ENCODE data around the gene HAND2.

HAND2 gene

GRCh38 chr4:173494013-173494970, 35.7 kb downstream of the HAND2 start:
- peak; percentile 87 for TF ChIP-seq CTCF (IDR thresholded peaks at IDR 0.05; ENCODE audit: insufficient read depth, low read length, poor library complexity, severe bottlenecking)
- TF ChIP-seq EZH2phosphoT487 (conservative IDR thresholded peaks at IDR 0.05; ENCODE audit: low read length), result no peak
- H3K9me2 ChIP-seq (replicated peaks; ENCODE audit: insufficient read depth, low read length), result no peaks in the 10 kb centered on the region
- H3K27ac ChIP-seq (ENCODE audit: low read depth, low read length), result no peak overlapping the region
- H3K9me3 ChIP-seq (ENCODE audit: insufficient read depth, low read length), result no peaks in the 10 kb centered on the region
- H3K9ac ChIP-seq (ENCODE audit: low read length), result peak overlapping the region; percentile 38; the same call in 1 of the 2 replicates
- no peaks in the 10 kb centered on the region for H3F3A ChIP-seq (ENCODE audit: insufficient read depth)
- no peaks in the 10 kb centered on the region for H4K20me1 ChIP-seq (ENCODE audit: low read depth, low read length)
- H3K79me2 ChIP-seq (ENCODE audit: insufficient read depth, low read length), result no peaks in the 10 kb centered on the region
- peak overlapping the region; percentile 96 for H2AFZ ChIP-seq (ENCODE audit: low read depth, low read length, severe bottlenecking)
- H3K27me3 ChIP-seq (ENCODE audit: low read length), result no peaks in the 10 kb centered on the region
- peak overlapping the region; percentile 74 for H3K4me2 ChIP-seq (ENCODE audit: low read depth, low read length, poor library complexity, severe bottlenecking)
- no peaks in the 10 kb centered on the region for H3K36me3 ChIP-seq (ENCODE audit: low read length)
- H3K4me3 ChIP-seq (ENCODE audit: insufficient read depth, low read length, poor library complexity, severe bottlenecking), result peak overlapping the region; percentile 47

- H3K4me3 ChIP-seq (ENCODE audit: insufficient read depth, low read length, poor library complexity, severe bottlenecking), result no peak overlapping the region
- H4K20me1 ChIP-seq (ENCODE audit: low read depth, low read length), result no peaks in the 10 kb centered on the region
- H3K27ac ChIP-seq (ENCODE audit: low read depth, low read length), result no peak overlapping the region
- no peaks in the 10 kb centered on the region for H3K36me3 ChIP-seq (ENCODE audit: low read length)
- no peak overlapping the region for H2AFZ ChIP-seq (ENCODE audit: low read depth, low read length, severe bottlenecking)
- no peaks in the 10 kb centered on the region for H3F3A ChIP-seq (ENCODE audit: insufficient read depth)
- H3K27me3 ChIP-seq (ENCODE audit: low read length), result no peaks in the 10 kb centered on the region
- no peak overlapping the region for H3K9ac ChIP-seq (ENCODE audit: low read length)
- TF ChIP-seq CTCF (IDR thresholded peaks at IDR 0.05; ENCODE audit: insufficient read depth, low read length, poor library complexity, severe bottlenecking) (no peak), EZH2phosphoT487 (conservative IDR thresholded peaks at IDR 0.05; ENCODE audit: low read length) (no peak)
- H3K9me3 ChIP-seq (ENCODE audit: insufficient read depth, low read length), result no peaks in the 10 kb centered on the region
- H3K4me2 ChIP-seq (ENCODE audit: low read depth, low read length, poor library complexity, severe bottlenecking), result no peak overlapping the region
- H3K79me2 ChIP-seq (ENCODE audit: insufficient read depth, low read length), result no peaks in the 10 kb centered on the region
- no peaks in the 10 kb centered on the region for H3K9me2 ChIP-seq (replicated peaks; ENCODE audit: insufficient read depth, low read length)
Measured at GRCh38 chr4:173493041-173493440, 37.0 kb downstream of the HAND2 start.

- Histone ChIP-seq H4K20me1 (ENCODE audit: low read depth, low read length) (no peaks in the 10 kb centered on the region), H3F3A (ENCODE audit: insufficient read depth) (no peaks in the 10 kb centered on the region), H3K9me2 (replicated peaks; ENCODE audit: insufficient read depth, low read length) (no peaks in the 10 kb centered on the region), H3K79me2 (ENCODE audit: insufficient read depth, low read length) (no peaks in the 10 kb centered on the region), H3K4me2 (ENCODE audit: low read depth, low read length, poor library complexity, severe bottlenecking) (no peak overlapping the region), H3K9ac (ENCODE audit: low read length) (no peak overlapping the region), H3K36me3 (ENCODE audit: low read length) (no peaks in the 10 kb centered on the region), H3K9me3 (ENCODE audit: insufficient read depth, low read length) (no peaks in the 10 kb centered on the region), H2AFZ (ENCODE audit: low read depth, low read length, severe bottlenecking) (no peak overlapping the region), H3K27me3 (ENCODE audit: low read length) (no peaks in the 10 kb centered on the region), H3K27ac (ENCODE audit: low read depth, low read length) (no peak overlapping the region), H3K4me3 (ENCODE audit: insufficient read depth, low read length, poor library complexity, severe bottlenecking) (no peak overlapping the region)
- no peak for TF ChIP-seq EZH2phosphoT487 (conservative IDR thresholded peaks at IDR 0.05; ENCODE audit: low read length)
- no peak for TF ChIP-seq CTCF (IDR thresholded peaks at IDR 0.05; ENCODE audit: insufficient read depth, low read length, poor library complexity, severe bottlenecking)
Measured at GRCh38 chr4:173492315-173492714, 37.7 kb downstream of the HAND2 start.

All from SU-DHL-6 (cell line).